K562 (cell line): Measurements from ENCODE around the gene SNX17. TPM values are rescaled to one million over a fixed set of nuclear protein-coding genes. Genes with fewer than 3 reads are reported as not detected.

Experiments
- BMI1 ChIP-seq: fragments of 150-350 bp; IDR thresholded peaks from 2 replicates; pipeline ENCODE4 v1.6.1; 2014; ENCODE audit warnings: low read length
- BRCA1 ChIP-seq, 2 experiments: fragments of 450-650 bp in 1 of 2; sonication (generic) in 1 of 2; formaldehyde crosslinking in 1 of 2; IDR thresholded peaks; 2 replicates each; pipeline versions ENCODE4 v1.5.0 to v1.6.1; 2017 to 2020; ENCODE audit warnings: mild to moderate bottlenecking in 1 of 2, missing genetic modification reagents in 1 of 2
- CBX8 ChIP-seq: fragments of 200-600 bp; sonication (generic); IDR thresholded peaks from 2 replicates; pipeline ENCODE4 v1.6.1; 2012; ENCODE audit warnings: borderline replicate concordance, mixed run types, low read depth, mild to moderate bottlenecking, moderate library complexity, mixed read lengths, low read length, control low read depth, inconsistent platforms; ENCODE audit not compliant: poor library complexity, severe bottlenecking; ENCODE audit errors: extremely low read depth
- CREB1 ChIP-seq, 2 experiments: sonication (generic) in 1 of 2; formaldehyde crosslinking in 1 of 2; IDR thresholded peaks; 2 replicates each; pipeline versions ENCODE4 v1.6.1 to v1.8.0; 2012 to 2022; ENCODE audit warnings: inconsistent platforms in 1 of 2, mild to moderate bottlenecking in 1 of 2, missing genetic modification reagents in 1 of 2, moderate library complexity in 1 of 2
- CUX1 ChIP-seq: fragments of 200-800 bp; sonication (Bioruptor generic); IDR thresholded peaks from 2 replicates; pipeline ENCODE4 v1.6.1; 2016; ENCODE audit warnings: missing genetic modification characterization, missing compliant biosample characterization
- FOXK1 ChIP-seq: sonication (generic); formaldehyde crosslinking; IDR thresholded peaks from 2 replicates; pipeline ENCODE4 v1.8.0; 2022; ENCODE audit warnings: missing genetic modification reagents, mild to moderate bottlenecking, borderline replicate concordance
- HDAC2 ChIP-seq: fragments of 450-650 bp; IDR thresholded peaks from 2 replicates; pipeline ENCODE4 v1.6.1; 2016; ENCODE audit warnings: mild to moderate bottlenecking
- JUND ChIP-seq, 2 experiments: IDR thresholded peaks; 2 replicates in 1 of 2; 3 replicates in 1 of 2; pipeline ENCODE4 v1.6.1; 2011; ENCODE audit warnings: borderline replicate concordance in 2 of 2, low read depth in 2 of 2, low read length in 2 of 2, improper control_type of control experiment in 1 of 2, missing biosample characterization in 1 of 2, missing genetic modification characterization in 1 of 2, missing genetic modification reagents in 1 of 2
- POLR2G ChIP-seq: fragments of 200-400 bp; formaldehyde crosslinking; IDR thresholded peaks from 2 replicates; pipeline ENCODE4 v1.6.1; 2017; ENCODE audit warnings: low read depth, mild to moderate bottlenecking, antibody characterized with exemption, low read length, moderate library complexity
- TAL1 ChIP-seq: fragments of 450-650 bp; IDR thresholded peaks from 2 replicates; pipeline ENCODE4 v1.6.1; 2016; ENCODE audit warnings: mild to moderate bottlenecking
- THAP12 ChIP-seq: fragments of 250-450 bp; sonication (Bioruptor Pico); IDR thresholded peaks from 2 replicates; pipeline ENCODE4 v1.9.0; 2021; ENCODE audit warnings: mild to moderate bottlenecking, inconsistent platforms
- TRIM24 ChIP-seq, 2 experiments: fragments of 450-650 bp; IDR thresholded peaks; 2 replicates each; pipeline ENCODE4 v1.6.1; 2016
- ZNF695 ChIP-seq: fragments of 450-650 bp; formaldehyde crosslinking; IDR thresholded peaks from 2 replicates; pipeline ENCODE4 v1.4.0; 2020; ENCODE audit warnings: mild to moderate bottlenecking, moderate library complexity
- polyA plus RNA-seq, 8 experiments: library from polyadenylated mRNA; depleted of rRNA in 4 of 8; stranded (reverse) in 5 of 8; unstranded in 3 of 8; fragments of >200 nt; fragmentation: Nextera tagmentation in 2 of 8; fragmentation: Illumina TruSeq in 1 of 8; extraction: Ambion mirVana in 2 of 8; extraction: Trizol in 1 of 8; gene quantifications; 2 replicates each; pipeline versions ENCODE4 v1.2.1 to v1.2.3, GENCODE V29; 2011 to 2014; ENCODE audit warnings: inconsistent platforms in 1 of 8, missing spikeins in 1 of 8
- total RNA-seq, 7 experiments: library from RNA; depleted of rRNA in 6 of 7; stranded (reverse); fragments of >200 nt in 6 of 7; fragmentation: Illumina TruSeq in 2 of 7; extraction: Trizol in 2 of 7; gene quantifications; 2 replicates each; pipeline versions ENCODE4 v1.2.1 to v1.2.3, GENCODE V29; 2011 to 2021; ENCODE audit warnings: low replicate concordance in 1 of 7
- TF ChIP-seq, protein P1 (sequence below): fragments of 450-650 bp; formaldehyde crosslinking; IDR thresholded peaks from 2 replicates; pipeline ENCODE4 v1.4.0; 2020; ENCODE audit warnings: mild to moderate bottlenecking, moderate library complexity
- TF ChIP-seq, protein P2 (sequence below): IDR thresholded peaks from 2 replicates; pipeline ENCODE4 v1.6.1; 2011; ENCODE audit not compliant: insufficient read length; ENCODE audit errors: extremely low read depth

SNX17 gene
- total and polyA plus RNA-seq, 9 of the 15 experiments (the other 6 are each of a cell fraction or from before 2014, with no cell fraction given), result 3.0 to 75.7 (median 54.6) TPM

DNA sequence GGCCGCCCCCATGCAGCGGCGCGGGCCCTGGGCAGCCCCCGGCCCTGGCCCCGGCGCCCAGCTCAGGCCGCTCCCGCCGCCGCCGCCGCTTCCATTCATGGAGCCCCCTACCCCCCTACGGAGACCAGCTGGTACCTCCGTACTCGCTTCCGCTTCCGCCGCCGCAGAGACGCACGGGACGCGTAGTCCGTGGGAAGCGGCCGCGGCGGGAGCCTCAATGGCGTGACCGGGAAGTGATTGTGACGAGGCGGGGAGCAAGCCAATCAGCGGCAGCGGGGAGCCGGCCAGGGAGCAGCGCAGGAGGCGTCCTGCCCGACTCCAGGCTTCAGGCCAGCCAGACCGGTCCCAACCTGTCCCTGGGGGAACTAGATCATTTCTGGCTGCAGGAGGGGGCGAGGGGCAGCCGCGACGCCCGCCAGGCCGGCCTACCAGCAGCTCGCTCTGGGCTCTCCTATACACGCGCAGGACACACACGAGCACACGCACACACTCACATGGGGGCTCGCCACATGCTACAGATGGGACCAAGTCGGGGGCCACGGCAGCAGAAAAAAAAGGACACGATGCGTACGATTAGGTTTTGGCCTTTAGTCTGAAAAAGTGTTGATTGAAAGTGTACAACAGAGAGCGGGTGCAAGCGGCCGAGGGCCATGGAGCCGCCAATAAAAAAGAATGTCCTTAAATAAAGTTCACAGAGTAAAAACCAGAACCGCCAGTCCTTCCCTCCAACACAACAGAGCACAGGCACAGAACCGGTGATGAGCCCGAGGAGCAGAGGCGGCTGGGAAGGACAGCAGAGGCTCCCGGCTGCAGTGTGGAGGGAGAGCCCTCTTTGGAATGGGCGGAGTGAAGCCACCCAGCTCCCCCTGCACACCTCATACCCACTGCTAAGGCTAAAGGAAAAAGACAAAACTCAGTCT is 10.5 kb downstream of the SNX17 start, which contains the start of gene ZNF513 (continued):
- TF ChIP-seq THAP12 (CRISPR knock-in tag) (peak; percentile 25; the same call in 1 of the 2 replicates), CUX1 (peak; percentile 57; the same call in 1 of the 2 replicates), CBX8 (no peak), FOXK1 (CRISPR knock-in tag) (no peak), JUND (IDR thresholded peaks at IDR 0.05; ENCODE audit: borderline replicate concordance, low read depth, low read length) (peak; percentile 88), JUND (tag; IDR thresholded peaks at IDR 0.05; ENCODE audit: borderline replicate concordance, low read depth, low read length) (peak; percentile 5; the same call in 1 of the 3 replicates), BRCA1 (IDR thresholded peaks at IDR 0.05) (no peak), BRCA1 (CRISPR knock-in tag; IDR thresholded peaks at IDR 0.05) (no peak), BMI1 (no peak), ZNF695 (CRISPR knock-in tag) (no peak), TRIM24 (IDR thresholded peaks at IDR 0.05) (no peak), POLR2G (peak; percentile 96), TAL1 (no peak), CREB1 (IDR thresholded peaks at IDR 0.05) (peak; percentile 89), CREB1 (CRISPR knock-in tag; IDR thresholded peaks at IDR 0.05) (peak; percentile 90), HDAC2 (peak; percentile 41; the same call in 1 of the 2 replicates)
- TF ChIP-seq, protein P1, sequence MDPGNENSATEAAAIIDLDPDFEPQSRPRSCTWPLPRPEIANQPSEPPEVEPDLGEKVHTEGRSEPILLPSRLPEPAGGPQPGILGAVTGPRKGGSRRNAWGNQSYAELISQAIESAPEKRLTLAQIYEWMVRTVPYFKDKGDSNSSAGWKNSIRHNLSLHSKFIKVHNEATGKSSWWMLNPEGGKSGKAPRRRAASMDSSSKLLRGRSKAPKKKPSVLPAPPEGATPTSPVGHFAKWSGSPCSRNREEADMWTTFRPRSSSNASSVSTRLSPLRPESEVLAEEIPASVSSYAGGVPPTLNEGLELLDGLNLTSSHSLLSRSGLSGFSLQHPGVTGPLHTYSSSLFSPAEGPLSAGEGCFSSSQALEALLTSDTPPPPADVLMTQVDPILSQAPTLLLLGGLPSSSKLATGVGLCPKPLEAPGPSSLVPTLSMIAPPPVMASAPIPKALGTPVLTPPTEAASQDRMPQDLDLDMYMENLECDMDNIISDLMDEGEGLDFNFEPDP (CRISPR knock-in tag), result no peak
- TF ChIP-seq, protein P2, sequence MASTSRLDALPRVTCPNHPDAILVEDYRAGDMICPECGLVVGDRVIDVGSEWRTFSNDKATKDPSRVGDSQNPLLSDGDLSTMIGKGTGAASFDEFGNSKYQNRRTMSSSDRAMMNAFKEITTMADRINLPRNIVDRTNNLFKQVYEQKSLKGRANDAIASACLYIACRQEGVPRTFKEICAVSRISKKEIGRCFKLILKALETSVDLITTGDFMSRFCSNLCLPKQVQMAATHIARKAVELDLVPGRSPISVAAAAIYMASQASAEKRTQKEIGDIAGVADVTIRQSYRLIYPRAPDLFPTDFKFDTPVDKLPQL, result no peak
